Neural crest cell (in vitro differentiated cells): Measurements from ENCODE around the gene CKAP5. TPM values are rescaled to one million over a fixed set of nuclear protein-coding genes. Genes with fewer than 3 reads are reported as not detected.

Experiments used
- DNase-seq: peaks from one replicate; pipeline ENCODE4 v3.0.0; 2021; ENCODE audit warnings: low read depth, mixed read lengths, low spot score
- H3K27ac Mint-ChIP-seq: one replicate; pipeline ENCODE4 v1.8.0; 2021; ENCODE audit warnings: mild to moderate bottlenecking, mixed read lengths; ENCODE audit not compliant: unreplicated experiment
- H3K27me3 Mint-ChIP-seq: 2 replicates; pipeline ENCODE4 v1.8.0; 2021; ENCODE audit warnings: low read depth, mild to moderate bottlenecking, mixed read lengths
- H3K36me3 Mint-ChIP-seq: 2 replicates; pipeline ENCODE4 v1.8.0; 2021; ENCODE audit warnings: low read depth, mild to moderate bottlenecking, mixed read lengths
- H3K4me1 Mint-ChIP-seq: 2 replicates; pipeline ENCODE4 v1.8.0; 2021; ENCODE audit warnings: mixed read lengths
- H3K4me3 Mint-ChIP-seq: one replicate; pipeline ENCODE4 v1.8.0; 2021; ENCODE audit warnings: mild to moderate bottlenecking, mixed read lengths
- H3K9me3 Mint-ChIP-seq: 2 replicates; pipeline ENCODE4 v1.8.0; 2021; ENCODE audit warnings: mixed read lengths
- total RNA-seq: library from RNA; stranded (reverse); gene quantifications from 2 replicates; pipeline ENCODE4 v1.2.1, GENCODE V29; 2021
- TF ChIP-seq, protein P1 (sequence below): fragments of 200-600 bp; sonication (generic); conservative IDR thresholded peaks from 2 replicates; pipeline ENCODE4 v1.5.0; 2021; ENCODE audit warnings: antibody characterized with exemption, mild to moderate bottlenecking

Gene CKAP5
- total RNA-seq, 1 donor from 2014 or later = 253 TPM

DNA sequence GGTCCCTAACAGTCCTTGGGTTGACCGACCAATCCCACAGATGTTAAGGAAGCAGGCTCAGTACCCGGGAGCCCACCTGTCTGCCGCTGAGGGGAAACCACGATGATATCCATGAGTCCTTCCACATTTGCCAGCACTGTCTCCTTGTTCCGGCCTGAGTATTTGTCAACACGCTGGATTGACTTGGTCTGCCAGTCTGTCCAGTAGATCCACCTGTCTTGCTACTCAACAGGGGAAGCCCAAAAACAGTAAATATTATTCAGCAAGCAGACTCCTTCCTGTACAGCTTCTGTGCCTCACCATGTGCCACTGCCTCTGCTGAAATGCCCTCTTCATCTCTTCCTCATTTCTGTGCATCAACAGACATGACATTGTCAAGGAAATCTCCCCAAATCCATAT is 22.8 kb upstream of the CKAP5 start:
- Mint-ChIP-seq H3K4me1 (no peaks in the 10 kb centered on the region), H3K27me3 (no peaks in the 10 kb centered on the region), H3K4me3 (no peak overlapping the region), H3K9me3 (no peaks in the 10 kb centered on the region), H3K27ac (no peak overlapping the region), H3K36me3 (peaks cover 13% of the 10 kb centered on the region)
- TF ChIP-seq, protein P1, sequence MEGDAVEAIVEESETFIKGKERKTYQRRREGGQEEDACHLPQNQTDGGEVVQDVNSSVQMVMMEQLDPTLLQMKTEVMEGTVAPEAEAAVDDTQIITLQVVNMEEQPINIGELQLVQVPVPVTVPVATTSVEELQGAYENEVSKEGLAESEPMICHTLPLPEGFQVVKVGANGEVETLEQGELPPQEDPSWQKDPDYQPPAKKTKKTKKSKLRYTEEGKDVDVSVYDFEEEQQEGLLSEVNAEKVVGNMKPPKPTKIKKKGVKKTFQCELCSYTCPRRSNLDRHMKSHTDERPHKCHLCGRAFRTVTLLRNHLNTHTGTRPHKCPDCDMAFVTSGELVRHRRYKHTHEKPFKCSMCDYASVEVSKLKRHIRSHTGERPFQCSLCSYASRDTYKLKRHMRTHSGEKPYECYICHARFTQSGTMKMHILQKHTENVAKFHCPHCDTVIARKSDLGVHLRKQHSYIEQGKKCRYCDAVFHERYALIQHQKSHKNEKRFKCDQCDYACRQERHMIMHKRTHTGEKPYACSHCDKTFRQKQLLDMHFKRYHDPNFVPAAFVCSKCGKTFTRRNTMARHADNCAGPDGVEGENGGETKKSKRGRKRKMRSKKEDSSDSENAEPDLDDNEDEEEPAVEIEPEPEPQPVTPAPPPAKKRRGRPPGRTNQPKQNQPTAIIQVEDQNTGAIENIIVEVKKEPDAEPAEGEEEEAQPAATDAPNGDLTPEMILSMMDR = no peak
- no peak for DNase-seq

DNA sequence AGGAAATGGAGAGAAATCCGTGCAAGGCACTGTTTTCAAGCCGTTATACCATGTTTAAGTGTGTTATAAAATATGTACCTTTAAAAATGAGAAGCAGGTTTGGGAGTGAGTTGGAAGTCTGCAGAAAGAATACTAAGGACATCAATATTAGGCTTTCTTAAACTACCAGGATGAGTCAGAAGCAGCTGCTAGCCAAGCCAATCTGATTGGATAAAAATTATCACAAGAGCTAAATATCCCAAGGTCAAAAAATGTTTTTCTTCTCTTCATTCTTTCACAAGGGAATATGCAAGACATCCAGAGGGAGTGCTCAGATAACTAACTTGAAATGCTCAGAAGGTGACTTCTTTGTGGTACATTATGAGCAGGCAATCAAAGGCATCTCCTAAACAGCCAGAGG is 19.3 kb upstream of the CKAP5 start:
- H3K9me3 Mint-ChIP-seq = no peaks in the 10 kb centered on the region
- TF ChIP-seq, protein P1 = no peak
- no peaks in the 10 kb centered on the region for H3K27me3 Mint-ChIP-seq
- H3K27ac Mint-ChIP-seq = no peak overlapping the region
- no peak for DNase-seq
- H3K4me1 Mint-ChIP-seq = no peaks in the 10 kb centered on the region
- H3K4me3 Mint-ChIP-seq = no peak overlapping the region
- peaks cover 14% of the 10 kb centered on the region for H3K36me3 Mint-ChIP-seq

DNA sequence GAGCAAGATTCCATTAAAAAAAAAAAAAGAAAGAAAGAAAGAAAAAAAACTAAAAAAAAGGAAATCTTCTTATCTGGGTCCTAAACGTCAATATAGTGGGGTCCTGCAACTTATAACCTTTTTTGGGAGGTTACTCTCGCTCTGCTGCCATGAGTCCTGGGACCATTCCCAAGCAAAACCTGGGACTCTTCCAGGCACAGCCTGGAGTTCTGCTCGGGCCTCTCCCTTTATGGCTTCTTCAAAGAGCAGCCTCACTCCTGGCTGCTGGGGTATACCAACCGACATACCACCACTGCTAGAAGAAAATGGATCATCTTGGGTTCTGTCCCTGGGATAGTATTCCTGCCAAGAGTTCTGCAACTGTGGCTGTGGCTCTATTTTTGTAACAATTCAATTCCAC is 14.1 kb upstream of the CKAP5 start:
- TF ChIP-seq, protein P1 = no peak
- Mint-ChIP-seq H3K27ac (no peak overlapping the region), H3K4me1 (no peaks in the 10 kb centered on the region), H3K36me3 (peaks cover 13% of the 10 kb centered on the region), H3K9me3 (no peaks in the 10 kb centered on the region), H3K27me3 (no peaks in the 10 kb centered on the region), H3K4me3 (no peak overlapping the region)
- DNase-seq = no peak

DNA sequence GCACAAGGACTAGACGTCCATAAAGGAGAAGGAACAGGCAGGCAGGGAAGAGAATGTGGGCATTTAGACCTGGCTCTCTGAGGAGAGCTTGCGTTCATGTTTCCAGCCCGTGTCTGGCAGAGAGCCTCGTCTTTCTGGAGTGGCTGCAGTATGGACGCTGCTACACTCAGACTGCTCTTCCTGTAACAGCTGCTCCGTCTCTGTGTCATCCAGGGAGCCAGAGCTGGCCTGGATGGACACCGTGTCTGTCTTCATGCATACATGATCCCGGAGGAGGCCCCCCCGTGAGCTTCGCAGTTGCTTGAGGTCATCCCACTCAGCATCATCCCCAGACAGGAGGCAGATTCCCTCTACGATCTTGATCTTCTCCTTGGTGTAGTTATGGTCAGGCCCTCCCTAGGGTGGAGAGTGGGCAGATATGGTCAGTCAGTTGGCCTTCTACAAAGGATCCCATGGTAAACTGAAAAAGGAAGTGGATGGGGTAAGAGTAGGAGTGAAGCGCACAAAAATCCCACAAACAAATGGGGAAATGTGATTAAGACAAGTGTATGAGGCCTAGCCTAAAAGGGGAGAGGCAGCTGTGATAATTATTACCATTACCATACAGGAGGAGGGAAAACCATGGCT is 13.0 kb upstream of the CKAP5 start:
- no peak for DNase-seq
- no peaks in the 10 kb centered on the region for H3K27me3 Mint-ChIP-seq

DNA sequence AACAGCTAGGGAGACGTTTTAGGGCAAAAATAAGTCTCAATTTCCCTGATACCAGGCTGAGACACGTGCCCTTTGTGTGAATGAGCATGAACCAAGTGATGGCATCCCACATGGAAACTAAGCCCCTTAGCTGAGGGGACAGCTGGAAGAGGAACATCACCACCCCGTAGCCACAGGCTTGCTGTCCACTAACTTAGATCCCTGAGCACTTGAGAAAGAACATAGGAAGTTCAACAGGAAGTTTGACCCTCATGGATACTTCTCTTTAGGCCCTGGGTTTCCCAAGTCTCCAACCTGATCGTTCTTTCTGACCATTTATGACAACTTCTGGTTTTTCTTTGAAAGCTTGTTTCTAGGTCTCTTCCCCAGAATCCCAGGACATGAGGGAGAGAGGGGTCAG is 11.6 kb upstream of the CKAP5 start:
- no peak for DNase-seq
- H3K4me1 Mint-ChIP-seq = peaks cover 14% of the 10 kb centered on the region
- H3K27ac Mint-ChIP-seq = no peak overlapping the region
- no peaks in the 10 kb centered on the region for H3K9me3 Mint-ChIP-seq
- TF ChIP-seq, protein P1 = no peak
- no peak overlapping the region for H3K4me3 Mint-ChIP-seq
- peaks cover 5% of the 10 kb centered on the region for H3K36me3 Mint-ChIP-seq
- H3K27me3 Mint-ChIP-seq = no peaks in the 10 kb centered on the region

More for the DNA sequence above, 13.0 kb upstream of the CKAP5 start:
- TF ChIP-seq, protein P1 = no peak
- Mint-ChIP-seq H3K9me3 (no peaks in the 10 kb centered on the region), H3K4me3 (no peak overlapping the region), H3K36me3 (peaks cover 10% of the 10 kb centered on the region), H3K4me1 (peaks cover 4% of the 10 kb centered on the region), H3K27ac (peak overlapping the region; percentile 36)
